ENCODE results near the gene SLC22A6. TPM values are rescaled to one million over a fixed set of nuclear protein-coding genes. Genes with fewer than 3 reads are reported as not detected.

The SLC22A6 gene
- total RNA-seq, 1 donor = not detected

DNA sequence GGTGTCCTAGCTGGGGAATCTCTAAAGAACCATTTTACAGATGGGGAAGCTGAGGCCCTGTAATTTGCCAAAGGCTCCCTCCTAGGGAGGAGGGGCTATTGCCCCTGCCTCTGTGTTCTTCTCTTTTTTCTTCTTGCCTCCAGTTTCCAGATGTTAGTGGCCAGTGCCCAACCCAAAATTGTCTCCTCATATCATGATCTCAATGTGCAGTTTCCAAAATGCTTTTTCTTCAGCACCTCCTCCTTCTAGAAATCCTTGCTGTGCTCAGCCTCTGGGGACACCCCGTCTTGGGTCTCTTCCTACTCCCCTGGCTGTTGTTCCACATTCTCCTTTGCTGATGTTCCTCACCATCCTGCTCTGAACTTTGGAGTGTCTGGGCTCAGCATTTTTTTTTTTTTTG, 54.1 kb downstream of the SLC22A6 start:
- TF ChIP-seq, protein P1, sequence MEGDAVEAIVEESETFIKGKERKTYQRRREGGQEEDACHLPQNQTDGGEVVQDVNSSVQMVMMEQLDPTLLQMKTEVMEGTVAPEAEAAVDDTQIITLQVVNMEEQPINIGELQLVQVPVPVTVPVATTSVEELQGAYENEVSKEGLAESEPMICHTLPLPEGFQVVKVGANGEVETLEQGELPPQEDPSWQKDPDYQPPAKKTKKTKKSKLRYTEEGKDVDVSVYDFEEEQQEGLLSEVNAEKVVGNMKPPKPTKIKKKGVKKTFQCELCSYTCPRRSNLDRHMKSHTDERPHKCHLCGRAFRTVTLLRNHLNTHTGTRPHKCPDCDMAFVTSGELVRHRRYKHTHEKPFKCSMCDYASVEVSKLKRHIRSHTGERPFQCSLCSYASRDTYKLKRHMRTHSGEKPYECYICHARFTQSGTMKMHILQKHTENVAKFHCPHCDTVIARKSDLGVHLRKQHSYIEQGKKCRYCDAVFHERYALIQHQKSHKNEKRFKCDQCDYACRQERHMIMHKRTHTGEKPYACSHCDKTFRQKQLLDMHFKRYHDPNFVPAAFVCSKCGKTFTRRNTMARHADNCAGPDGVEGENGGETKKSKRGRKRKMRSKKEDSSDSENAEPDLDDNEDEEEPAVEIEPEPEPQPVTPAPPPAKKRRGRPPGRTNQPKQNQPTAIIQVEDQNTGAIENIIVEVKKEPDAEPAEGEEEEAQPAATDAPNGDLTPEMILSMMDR (IDR thresholded peaks at IDR 0.05; ENCODE audit: extremely low read depth, low read depth, low read length) = no peak
- Histone ChIP-seq H3K4me3 (ENCODE audit: insufficient read depth, low read length) (no peak overlapping the region), H2AFZ (ENCODE audit: low read length) (no peak overlapping the region), H3K4me2 (ENCODE audit: insufficient read depth, low read length) (no peak overlapping the region), H3K36me3 (ENCODE audit: insufficient read depth, low read length) (no peaks in the 10 kb centered on the region), H3K79me2 (ENCODE audit: insufficient read depth, low read length) (no peaks in the 10 kb centered on the region), H3K9me3 (ENCODE audit: low read depth, low read length) (no peaks in the 10 kb centered on the region), H3K4me1 (ENCODE audit: insufficient read depth, low read length) (no peaks in the 10 kb centered on the region), H3K27me3 (ENCODE audit: insufficient read depth, low read length) (peaks cover 29% of the 10 kb centered on the region), H4K20me1 (ENCODE audit: insufficient read depth, low read length) (no peaks in the 10 kb centered on the region), H3K27ac (ENCODE audit: low read depth, low read length) (no peak overlapping the region)
- no peak for DNase-seq (ENCODE audit: insufficient read length, low spot score, missing footprints)

DNA sequence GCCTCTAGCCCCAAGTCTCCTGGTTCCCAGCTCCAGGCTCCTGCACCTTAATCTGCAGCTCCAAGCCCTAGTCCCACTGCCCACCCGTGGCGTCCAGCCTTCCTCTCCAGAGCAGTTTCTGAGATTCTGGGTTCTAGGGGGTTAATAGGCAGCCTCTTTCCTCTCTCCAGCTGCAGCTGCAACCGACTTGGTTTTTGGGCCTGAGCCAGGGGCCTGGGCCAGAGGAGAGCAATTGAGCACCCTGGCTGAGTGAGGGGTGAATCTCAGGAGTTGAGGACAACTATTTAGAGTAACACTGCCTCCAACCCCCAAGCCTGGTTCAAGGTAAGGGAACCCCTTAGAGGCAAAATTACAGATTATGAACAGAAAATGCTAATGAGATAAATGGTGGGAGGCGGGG, 54.6 kb downstream of the SLC22A6 start:
- no peaks in the 10 kb centered on the region for H3K36me3 ChIP-seq (ENCODE audit: insufficient read depth, low read length)
- TF ChIP-seq, protein P1 (IDR thresholded peaks at IDR 0.05; ENCODE audit: extremely low read depth, low read depth, low read length) = no peak

DNA sequence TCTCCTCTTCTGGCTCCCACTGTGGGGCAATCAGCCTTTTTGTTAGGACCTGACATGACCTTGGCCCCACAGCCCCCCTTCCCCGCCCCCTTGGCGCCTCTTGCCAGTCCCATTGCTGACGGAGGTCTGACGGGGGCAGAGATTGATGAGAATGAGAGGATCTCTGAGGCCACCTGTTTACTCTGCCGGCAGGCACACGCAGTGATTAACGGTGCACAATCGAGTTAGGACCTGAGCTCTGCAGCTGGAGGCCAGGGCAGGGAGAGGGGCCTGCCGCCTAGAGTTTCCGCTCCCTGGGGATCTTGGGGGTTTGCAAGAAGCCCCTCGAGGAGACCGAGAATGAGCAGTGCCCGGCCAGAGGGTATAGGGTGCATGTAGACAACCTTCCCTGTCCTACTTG, 56.8 kb downstream of the SLC22A6 start:
- Histone ChIP-seq H3K36me3 (ENCODE audit: insufficient read depth, low read length) (no peaks in the 10 kb centered on the region), H3K79me2 (ENCODE audit: insufficient read depth, low read length) (no peaks in the 10 kb centered on the region), H3K27me3 (ENCODE audit: insufficient read depth, low read length) (peaks cover 49% of the 10 kb centered on the region), H3K9me3 (ENCODE audit: low read depth, low read length) (no peaks in the 10 kb centered on the region), H3K4me3 (ENCODE audit: insufficient read depth, low read length) (no peak overlapping the region), H4K20me1 (ENCODE audit: insufficient read depth, low read length) (no peaks in the 10 kb centered on the region), H3K27ac (ENCODE audit: low read depth, low read length) (no peak overlapping the region), H3K4me1 (ENCODE audit: insufficient read depth, low read length) (peaks cover 7% of the 10 kb centered on the region), H2AFZ (ENCODE audit: low read length) (no peak overlapping the region), H3K4me2 (ENCODE audit: insufficient read depth, low read length) (no peak overlapping the region)
- no peak for DNase-seq (ENCODE audit: insufficient read length, low spot score, missing footprints)
- TF ChIP-seq, protein P1 (IDR thresholded peaks at IDR 0.05; ENCODE audit: extremely low read depth, low read depth, low read length) = no peak

More for the DNA sequence above, 54.6 kb downstream of the SLC22A6 start:
- Histone ChIP-seq H3K4me3 (ENCODE audit: insufficient read depth, low read length) (no peak overlapping the region), H4K20me1 (ENCODE audit: insufficient read depth, low read length) (no peaks in the 10 kb centered on the region), H3K4me2 (ENCODE audit: insufficient read depth, low read length) (no peak overlapping the region), H3K79me2 (ENCODE audit: insufficient read depth, low read length) (no peaks in the 10 kb centered on the region), H3K27ac (ENCODE audit: low read depth, low read length) (no peak overlapping the region), H3K27me3 (ENCODE audit: insufficient read depth, low read length) (peaks cover 34% of the 10 kb centered on the region), H3K9me3 (ENCODE audit: low read depth, low read length) (no peaks in the 10 kb centered on the region), H3K4me1 (ENCODE audit: insufficient read depth, low read length) (no peaks in the 10 kb centered on the region), H2AFZ (ENCODE audit: low read length) (no peak overlapping the region)
- no peak for DNase-seq (ENCODE audit: insufficient read length, low spot score, missing footprints)

DNA sequence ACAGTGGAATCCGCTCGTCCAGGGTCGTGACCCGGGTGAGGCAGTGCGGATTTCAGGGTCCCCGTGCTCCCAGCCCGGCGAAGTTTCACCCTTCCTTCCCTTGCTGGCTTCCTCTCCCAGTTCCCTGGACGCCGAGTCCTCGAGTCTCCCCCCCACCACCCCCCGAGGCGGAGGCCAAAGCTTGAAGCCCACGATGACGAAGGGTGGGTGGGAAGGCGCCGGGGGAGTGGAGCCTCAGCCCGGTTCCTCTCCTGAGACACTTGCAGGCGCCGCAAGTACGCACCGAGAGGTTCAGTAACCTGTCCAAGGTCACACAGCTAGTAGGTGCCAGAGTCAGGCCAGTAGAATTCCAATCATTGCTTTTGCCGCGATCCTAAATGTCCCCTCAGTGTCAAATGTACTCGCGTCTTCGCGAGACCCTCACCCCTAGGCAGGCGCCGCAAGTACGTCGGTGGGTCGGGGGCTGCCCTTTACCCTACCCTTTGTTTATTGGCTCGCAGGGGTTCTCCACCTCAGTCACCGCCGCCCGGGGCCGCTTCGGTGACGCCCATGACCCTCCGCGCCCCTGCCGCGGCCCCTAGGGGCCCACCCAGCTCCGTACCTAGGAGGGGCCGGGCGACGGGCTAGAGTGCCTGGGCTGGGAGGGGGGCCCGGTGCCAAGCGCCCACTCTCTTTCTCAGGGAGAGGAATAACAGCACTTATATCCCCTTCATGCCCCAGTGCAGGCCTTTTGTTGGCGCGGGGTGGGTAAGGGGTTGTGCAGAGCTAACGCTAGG, 57.9 kb downstream of the SLC22A6 start:
- no peak overlapping the region for H2AFZ ChIP-seq (ENCODE audit: low read length)
- no peak overlapping the region for H3K27ac ChIP-seq (ENCODE audit: low read depth, low read length)
- no peaks in the 10 kb centered on the region for H3K9me3 ChIP-seq (ENCODE audit: low read depth, low read length)
- H3K4me2 ChIP-seq (ENCODE audit: insufficient read depth, low read length) = peak overlapping the region; percentile 69
- no peaks in the 10 kb centered on the region for H3K36me3 ChIP-seq (ENCODE audit: insufficient read depth, low read length)
- TF ChIP-seq, protein P1 (IDR thresholded peaks at IDR 0.05; ENCODE audit: extremely low read depth, low read depth, low read length) = no peak
- DNase-seq (ENCODE audit: insufficient read length, low spot score, missing footprints) = no peak
- H3K4me3 ChIP-seq (ENCODE audit: insufficient read depth, low read length) = no peak overlapping the region
- no peaks in the 10 kb centered on the region for H3K79me2 ChIP-seq (ENCODE audit: insufficient read depth, low read length)
- H3K4me1 ChIP-seq (ENCODE audit: insufficient read depth, low read length) = peaks cover 9% of the 10 kb centered on the region
- H3K27me3 ChIP-seq (ENCODE audit: insufficient read depth, low read length) = peaks cover 60% of the 10 kb centered on the region
- H4K20me1 ChIP-seq (ENCODE audit: insufficient read depth, low read length) = no peaks in the 10 kb centered on the region

Small RNA genes lying within 50 kb of the gene (small RNA-seq; reads per million reads assigned to genes)
- gene RN7SL259P = not detected

Other genes with a start within 250 kb of the SLC22A6 start
- gene ZBTB3, start 230.8 kb downstream of the SLC22A6 start, total RNA-seq = 13.0 TPM in 2 replicates
- gene POLR2G, start 223.4 kb downstream of the SLC22A6 start, total RNA-seq = 48.3 and 57.9 TPM in 2 replicates
- gene TAF6L, start 213.6 kb downstream of the SLC22A6 start, total RNA-seq = 21.2 and 22.1 TPM in 2 replicates
- 37.4 and 51.4 TPM in 2 replicates for gene TMEM179B, start 197.6 kb downstream of the SLC22A6 start, total RNA-seq
- gene TMEM223, start 193.0 kb downstream of the SLC22A6 start, total RNA-seq = 9.0 and 11.5 TPM in 2 replicates
- gene NXF1, start 179.5 kb downstream of the SLC22A6 start, total RNA-seq = 25.6 and 31.1 TPM in 2 replicates
- gene STX5, start 152.9 kb downstream of the SLC22A6 start, total RNA-seq = 35.8 and 40.7 TPM in 2 replicates
- gene TEX54, start 152.1 kb downstream of the SLC22A6 start, total RNA-seq = not detected in 2 replicates
- 31.2 and 34.0 TPM in 2 replicates for gene WDR74, start 145.4 kb downstream of the SLC22A6 start, total RNA-seq
- 217 and 259 TPM in 2 replicates for gene SLC3A2, start 104.1 kb downstream of the SLC22A6 start, total RNA-seq
- under 0.01 TPM in 1 of 2 replicates, not detected in the other for gene CHRM1, start 63.6 kb downstream of the SLC22A6 start, total RNA-seq
- not detected in 2 replicates for gene SLC22A8, start 30.9 kb upstream of the SLC22A6 start, total RNA-seq
- not detected in 2 replicates for gene SLC22A24, start 159.3 kb upstream of the SLC22A6 start, total RNA-seq

Measured in osteoblast (primary cell).